Fibroblast of lung (primary cell): ENCODE measurements around the gene FZD10.

ENCODE experiments used
- CTCF ChIP-seq, 2 donors: IDR thresholded peaks in 1 of 2; conservative IDR thresholded peaks in 1 of 2; 1 replicate in 1 of 2; 2 replicates in 1 of 2; pipeline ENCODE4 v1.5.1; 2011 to 2012; ENCODE audit warnings: low read length in 2 of 2, control low read depth in 1 of 2, inconsistent platforms in 1 of 2, low read depth in 1 of 2, mild to moderate bottlenecking in 1 of 2
- EZH2 ChIP-seq: IDR thresholded peaks from 2 replicates; pipeline ENCODE4 v1.5.1; 2012; ENCODE audit warnings: low read length, control low read depth, mild to moderate bottlenecking; ENCODE audit errors: missing control alignments

- no peak for TF ChIP-seq CTCF (conservative IDR thresholded peaks at IDR 0.05 in 1 of 2, IDR thresholded peaks at IDR 0.05 in 1 of 2; ENCODE audit: low read depth in 1 of 2, low read length in 2 of 2)
- no peak for TF ChIP-seq EZH2
Measured at GRCh38 chr12:130204541-130204953, 42.3 kb downstream of the FZD10 start.
